PC-9 (cell line): ENCODE results near the gene CHST2. TPM values are rescaled to one million over a fixed set of nuclear protein-coding genes. Genes with fewer than 3 reads are reported as not detected.

ENCODE experiments used
- BruUV-seq: library from RNA; stranded (reverse); fragments of 400-500 nt; replicated peaks from 2 replicates; lab custom pipeline; 2021; lab: Mats Ljungman, UMichigan
- CTCF ChIA-PET: fragments of 300-600 bp; sonication (Branson Sonifier 250); formaldehyde crosslinking; loops from one replicate; lab custom pipeline; 2022; ENCODE audit warnings: antibody characterized with exemption; lab: Charles Lee
- POLR2A ChIA-PET: fragments of 300-600 bp; sonication (Branson Sonifier 250); formaldehyde crosslinking; loops from one replicate; lab custom pipeline; 2022; ENCODE audit warnings: antibody characterized with exemption; ENCODE audit not compliant: unreplicated experiment; lab: Charles Lee
- DNase-seq, 2 experiments: peaks; one replicate each; pipeline versions ENCODE4 v3.0.0 to v3.0.0-alpha.2; 2015 to 2022; ENCODE audit warnings: mixed read lengths in 1 of 2
- H2AFZ ChIP-seq: fragments of 200-600 bp; sonication (generic); 2 replicates; pipeline ENCODE4 v1.8.1; 2017; ENCODE audit warnings: antibody characterized with exemption
- H3F3A ChIP-seq: fragments of 200-600 bp; sonication (generic); 2 replicates; pipeline ENCODE4 v1.8.1; 2017; ENCODE audit warnings: antibody characterized with exemption, mild to moderate bottlenecking, low read depth; ENCODE audit not compliant: insufficient read depth
- H3K27ac ChIP-seq: fragments of 200-600 bp; sonication (generic); 2 replicates; pipeline ENCODE4 v1.6.1; 2016; ENCODE audit warnings: mixed run types
- H3K27me3 ChIP-seq: fragments of 200-600 bp; sonication (generic); 2 replicates; pipeline ENCODE4 v1.6.1; 2016; ENCODE audit warnings: low read depth, mixed run types; ENCODE audit not compliant: insufficient read depth
- H3K36me3 ChIP-seq: fragments of 200-600 bp; sonication (generic); 2 replicates; pipeline ENCODE4 v1.6.1; 2016; ENCODE audit warnings: low read depth, mixed run types
- H3K4me1 ChIP-seq: fragments of 200-600 bp; sonication (generic); replicated peaks from 2 replicates; pipeline ENCODE4 v1.6.1; 2016; ENCODE audit warnings: mixed run types; ENCODE audit not compliant: insufficient read depth
- H3K4me2 ChIP-seq: fragments of 200-600 bp; sonication (generic); 2 replicates; pipeline ENCODE4 v1.6.1; 2017; ENCODE audit warnings: mixed run types
- H3K4me3 ChIP-seq: fragments of 200-600 bp; sonication (generic); 2 replicates; pipeline ENCODE4 v1.6.1; 2016; ENCODE audit warnings: mixed run types
- H3K79me2 ChIP-seq: fragments of 200-600 bp; sonication (generic); 2 replicates; pipeline ENCODE4 v1.6.1; 2017; ENCODE audit warnings: low read depth, mixed run types
- H3K9me2 ChIP-seq: fragments of 200-600 bp; sonication (generic); 2 replicates; pipeline ENCODE4 v1.8.1; 2017; ENCODE audit warnings: mild to moderate bottlenecking; ENCODE audit not compliant: insufficient read depth
- H3K9me3 ChIP-seq: fragments of 200-600 bp; sonication (generic); 2 replicates; pipeline ENCODE4 v1.8.1; 2016; ENCODE audit warnings: low read depth; ENCODE audit not compliant: insufficient read depth
- H4K20me1 ChIP-seq: fragments of 200-600 bp; sonication (generic); 2 replicates; pipeline ENCODE4 v1.8.1; 2017; ENCODE audit not compliant: insufficient read depth
- EZH2 ChIP-seq: fragments of 200-600 bp; sonication (generic); IDR thresholded peaks from 2 replicates; pipeline ENCODE4 v1.8.0; 2017; ENCODE audit warnings: antibody characterized with exemption, low read depth
- intact Hi-C: fragments of 100-400 bp; cut with micrococcal nuclease; formaldehyde crosslinking; loops from one replicate; pipeline ENCODE4 v1.10.0; 2022; ENCODE audit not compliant: unreplicated experiment
- total RNA-seq: library from RNA; stranded (reverse); gene quantifications from 2 replicates; pipeline ENCODE4 v1.2.3, GENCODE V29; 2021
- TF ChIP-seq, protein P1 (sequence below): fragments of 200-600 bp; sonication (generic); conservative IDR thresholded peaks from 2 replicates; pipeline ENCODE4 v1.6.1; 2017; ENCODE audit warnings: mixed run types, antibody characterized with exemption, mild to moderate bottlenecking, moderate library complexity

CHST2 gene
- total RNA-seq, 1 experiment from 2014 or later = 0.15 TPM

DNA sequence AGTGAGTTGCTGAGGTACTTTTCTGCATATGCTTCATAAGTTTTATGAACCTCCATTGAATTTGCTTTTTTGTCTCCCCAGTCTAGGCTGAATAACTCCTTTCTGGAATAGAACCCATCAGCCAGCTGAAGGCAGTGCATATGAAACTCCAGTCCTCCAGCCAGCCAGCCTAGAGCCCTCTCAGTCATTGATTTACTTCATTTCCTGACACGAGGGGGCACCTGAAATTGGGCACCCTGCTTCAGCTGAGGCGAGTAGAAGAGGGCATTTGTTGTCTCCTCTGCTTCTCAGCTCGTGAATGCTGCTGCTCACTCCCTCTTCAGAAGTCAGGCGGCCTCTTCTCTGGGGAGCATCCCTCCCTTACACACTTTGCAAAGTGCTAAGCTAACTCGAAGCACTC lies 32.5 kb downstream of the CHST2 start:
- H3K79me2 ChIP-seq = no peaks in the 10 kb centered on the region
- intact Hi-C loops = no loop called here
- H2AFZ ChIP-seq = no peak overlapping the region
- H3K9me2 ChIP-seq = no peaks in the 10 kb centered on the region
- no peak overlapping the region for H3K27ac ChIP-seq
- no peaks in the 10 kb centered on the region for H3K27me3 ChIP-seq
- H3K36me3 ChIP-seq = no peaks in the 10 kb centered on the region
- no peak for DNase-seq
- H4K20me1 ChIP-seq = no peaks in the 10 kb centered on the region
- ChIA-PET CTCF (no interaction called here), POLR2A (no interaction called here)
- H3K9me3 ChIP-seq = no peaks in the 10 kb centered on the region; the same call in 1 of the 2 replicates
- H3K4me2 ChIP-seq = no peak overlapping the region
- TF ChIP-seq, protein P1, sequence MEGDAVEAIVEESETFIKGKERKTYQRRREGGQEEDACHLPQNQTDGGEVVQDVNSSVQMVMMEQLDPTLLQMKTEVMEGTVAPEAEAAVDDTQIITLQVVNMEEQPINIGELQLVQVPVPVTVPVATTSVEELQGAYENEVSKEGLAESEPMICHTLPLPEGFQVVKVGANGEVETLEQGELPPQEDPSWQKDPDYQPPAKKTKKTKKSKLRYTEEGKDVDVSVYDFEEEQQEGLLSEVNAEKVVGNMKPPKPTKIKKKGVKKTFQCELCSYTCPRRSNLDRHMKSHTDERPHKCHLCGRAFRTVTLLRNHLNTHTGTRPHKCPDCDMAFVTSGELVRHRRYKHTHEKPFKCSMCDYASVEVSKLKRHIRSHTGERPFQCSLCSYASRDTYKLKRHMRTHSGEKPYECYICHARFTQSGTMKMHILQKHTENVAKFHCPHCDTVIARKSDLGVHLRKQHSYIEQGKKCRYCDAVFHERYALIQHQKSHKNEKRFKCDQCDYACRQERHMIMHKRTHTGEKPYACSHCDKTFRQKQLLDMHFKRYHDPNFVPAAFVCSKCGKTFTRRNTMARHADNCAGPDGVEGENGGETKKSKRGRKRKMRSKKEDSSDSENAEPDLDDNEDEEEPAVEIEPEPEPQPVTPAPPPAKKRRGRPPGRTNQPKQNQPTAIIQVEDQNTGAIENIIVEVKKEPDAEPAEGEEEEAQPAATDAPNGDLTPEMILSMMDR = no peak
- TF ChIP-seq EZH2 = no peak
- no TSS peak for BruUV-seq
- H3F3A ChIP-seq = no peaks in the 10 kb centered on the region
- no peak overlapping the region for H3K4me3 ChIP-seq
- H3K4me1 ChIP-seq = no peaks in the 10 kb centered on the region

DNA sequence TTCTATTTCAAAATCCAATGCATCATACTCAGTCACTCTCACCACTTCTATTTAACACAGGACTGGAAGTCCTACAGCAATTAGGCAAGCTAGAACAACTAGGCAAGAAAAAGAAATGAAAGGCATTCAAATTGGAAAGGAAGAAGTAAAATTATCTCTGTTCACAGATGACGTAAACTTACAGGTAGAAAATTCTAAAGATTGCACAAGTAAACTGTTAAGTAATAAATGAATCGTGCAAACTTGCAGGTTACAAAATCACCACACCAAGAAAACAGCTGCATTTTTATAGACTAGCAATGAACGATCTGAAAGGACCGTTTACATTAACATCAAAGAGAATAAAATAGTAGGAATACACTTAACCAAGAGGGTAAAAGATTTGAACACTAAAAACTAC lies 36.2 kb downstream of the CHST2 start:
- ChIA-PET CTCF (no interaction called here), POLR2A (no interaction called here)
- no peaks in the 10 kb centered on the region for H4K20me1 ChIP-seq
- H2AFZ ChIP-seq = no peak overlapping the region
- no TSS peak for BruUV-seq
- no peaks in the 10 kb centered on the region for H3K4me1 ChIP-seq
- no peaks in the 10 kb centered on the region for H3K9me2 ChIP-seq
- no peaks in the 10 kb centered on the region for H3F3A ChIP-seq
- DNase-seq = no peak
- no peak overlapping the region for H3K4me2 ChIP-seq
- no peaks in the 10 kb centered on the region for H3K36me3 ChIP-seq
- H3K27me3 ChIP-seq = no peaks in the 10 kb centered on the region
- TF ChIP-seq EZH2 = no peak
- TF ChIP-seq, protein P1 = no peak
- H3K27ac ChIP-seq = no peak overlapping the region
- H3K9me3 ChIP-seq = no peaks in the 10 kb centered on the region
- H3K79me2 ChIP-seq = no peaks in the 10 kb centered on the region
- H3K4me3 ChIP-seq = no peak overlapping the region
- intact Hi-C loops = no loop called here

DNA sequence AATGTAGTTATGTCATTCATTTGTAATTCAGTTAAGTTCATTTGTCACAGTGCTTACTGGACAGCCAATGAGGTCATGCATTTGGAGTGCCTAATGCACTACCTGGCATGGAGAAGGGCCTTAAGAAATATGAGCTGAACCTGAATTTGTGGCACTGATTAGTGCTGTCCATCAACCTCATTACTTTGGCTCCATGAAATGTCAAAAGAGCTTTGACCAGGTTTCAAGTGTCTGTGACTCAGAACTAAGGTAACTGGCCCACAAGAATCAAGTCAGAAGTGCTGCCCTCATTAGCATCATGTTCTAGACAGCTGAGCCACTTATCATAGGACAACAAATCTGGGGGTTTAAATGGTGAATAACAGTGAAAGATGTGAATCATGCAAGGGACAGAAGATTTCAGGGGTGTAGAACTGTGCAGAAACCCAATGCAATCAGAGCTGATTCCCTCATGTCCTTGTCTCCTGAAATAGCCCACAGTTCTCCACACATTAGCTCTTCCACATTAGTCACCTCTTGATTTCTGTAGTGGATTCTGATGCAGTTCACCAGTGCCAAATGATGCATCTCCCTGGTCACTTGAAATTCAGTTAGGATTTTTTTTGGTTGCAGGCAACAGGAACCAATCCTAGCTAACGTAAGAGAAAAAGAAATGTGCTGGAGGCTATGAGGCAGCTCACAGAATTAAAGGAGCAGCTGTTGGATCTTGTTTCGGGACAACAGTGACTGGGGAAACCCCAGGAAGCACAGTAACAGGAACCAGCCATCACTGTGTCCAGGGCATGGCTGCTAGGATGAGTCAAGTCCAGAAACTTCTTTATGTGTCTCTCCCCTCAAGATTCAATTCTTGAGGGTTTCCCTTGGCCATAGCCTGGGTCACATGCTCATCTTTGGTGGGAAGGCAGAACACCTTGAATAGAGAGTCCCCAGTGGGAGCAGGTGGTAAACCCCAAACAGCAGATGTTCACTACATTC lies 38.7 kb downstream of the CHST2 start:
- H3F3A ChIP-seq = no peaks in the 10 kb centered on the region
- no peak overlapping the region for H2AFZ ChIP-seq
- no TSS peak for BruUV-seq
- intact Hi-C loops = no loop called here
- H3K4me1 ChIP-seq = no peaks in the 10 kb centered on the region
- H4K20me1 ChIP-seq = no peaks in the 10 kb centered on the region
- POLR2A ChIA-PET = no interaction called here
- no peaks in the 10 kb centered on the region for H3K79me2 ChIP-seq
- H3K9me3 ChIP-seq = no peaks in the 10 kb centered on the region
- no peaks in the 10 kb centered on the region for H3K36me3 ChIP-seq
- DNase-seq = no peak
- CTCF ChIA-PET = no interaction called here
- H3K27me3 ChIP-seq = no peaks in the 10 kb centered on the region
- TF ChIP-seq, protein P1 = no peak
- no peak for TF ChIP-seq EZH2
- H3K27ac ChIP-seq = no peak overlapping the region
- H3K4me2 ChIP-seq = no peak overlapping the region
- no peaks in the 10 kb centered on the region for H3K9me2 ChIP-seq
- no peak overlapping the region for H3K4me3 ChIP-seq
